Activated naive CD4-positive, alpha-beta T cell treated with anti-CD3 and anti-CD28 coated beads, Interleukin-2, amount 10 ng/mL, durations not matched to agents 7 days and 5 days (primary cell): ENCODE results near the gene DENND4A.
"Not testable (repeated sequence)": the region's sequence is repeated elsewhere in the genome, so short reads cannot be mapped to it uniquely, and the experiment has no call there.

Experiments used
- CTCF ChIA-PET: fragments of 350-600 bp; sonication (Branson Sonifier 250); formaldehyde crosslinking; loops from one replicate; lab custom pipeline; 2021; ENCODE audit warnings: antibody characterized with exemption; lab: Charles Lee
- DNase-seq: peaks from one replicate; pipeline ENCODE4 v3.0.0-alpha.2; 2020
- H3K27ac Mint-ChIP-seq: one replicate; pipeline ENCODE4 v1.8.0; 2021; ENCODE audit warnings: mild to moderate bottlenecking, moderate library complexity, mixed read lengths
- H3K27me3 Mint-ChIP-seq: one replicate; pipeline ENCODE4 v1.8.0; 2021; ENCODE audit warnings: mild to moderate bottlenecking, mixed read lengths
- H3K36me3 Mint-ChIP-seq: one replicate; pipeline ENCODE4 v1.8.0; 2021; ENCODE audit warnings: mixed read lengths
- H3K4me1 Mint-ChIP-seq: one replicate; pipeline ENCODE4 v1.8.0; 2021; ENCODE audit warnings: mixed read lengths
- H3K4me3 Mint-ChIP-seq: one replicate; pipeline ENCODE4 v1.8.0; 2021; ENCODE audit warnings: mild to moderate bottlenecking, moderate library complexity, mixed read lengths
- H3K9me3 Mint-ChIP-seq: one replicate; pipeline ENCODE4 v1.8.0; 2021; ENCODE audit warnings: mixed read lengths

The DENND4A gene

DNA sequence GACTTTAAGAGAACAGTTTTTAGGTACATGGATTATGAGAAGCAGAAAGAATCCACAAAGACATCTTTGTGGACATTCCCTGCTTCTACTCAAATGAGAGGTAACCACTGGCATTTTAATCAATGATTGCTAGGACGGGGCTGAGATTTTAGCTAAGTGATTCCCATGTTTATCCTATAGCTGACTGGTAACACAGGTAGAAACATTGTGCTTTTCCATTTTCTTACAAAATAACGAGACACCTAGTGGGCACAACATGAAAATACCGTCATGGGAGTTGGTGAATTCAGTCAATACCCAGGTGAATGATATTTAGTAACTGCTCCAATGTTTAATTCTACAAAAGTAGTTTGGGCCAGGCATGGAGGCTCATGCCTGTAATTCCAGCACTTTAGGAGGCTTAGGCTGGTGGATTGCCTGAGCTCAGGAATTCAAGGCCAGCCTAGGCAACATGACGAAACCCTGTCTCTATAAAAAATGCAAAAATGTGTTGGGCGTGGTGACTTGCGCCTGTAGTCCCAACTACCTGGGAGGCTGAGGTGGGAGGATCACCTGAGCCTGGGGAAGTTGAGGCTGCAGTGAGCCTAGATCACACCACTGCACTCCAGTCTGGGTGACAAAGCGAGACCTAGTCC lies 37.2 kb upstream of the DENND4A start:
- DNase-seq: peak; percentile 32
- H3K4me3 Mint-ChIP-seq: peak overlapping the region; percentile 48

DNA sequence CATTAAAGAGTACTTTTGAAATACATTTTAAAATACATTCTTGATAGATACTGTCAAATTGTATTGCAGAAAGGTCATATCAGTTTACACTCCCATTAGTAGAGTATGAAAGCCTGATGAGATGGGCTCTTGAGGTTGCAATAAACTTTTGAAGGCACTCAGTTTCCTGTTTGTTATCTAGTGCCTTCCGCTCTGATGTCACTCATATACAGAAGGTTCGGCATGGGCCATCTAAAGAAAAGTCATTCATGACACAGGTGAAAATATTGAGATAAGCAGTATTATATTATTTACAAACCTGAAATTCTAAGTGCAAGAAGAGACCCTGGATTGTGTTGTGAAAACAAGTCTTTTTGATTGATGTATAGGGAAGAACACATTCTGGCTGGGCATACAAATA lies 36.5 kb upstream of the DENND4A start:
- H3K9me3 Mint-ChIP-seq: no peaks in the 10 kb centered on the region
- peak; percentile 48 for DNase-seq
- H3K4me1 Mint-ChIP-seq: peaks cover 60% of the 10 kb centered on the region
- CTCF ChIA-PET: interaction anchor here (0.5 to 1.9 kb wide), 15 partner anchors 8 to 218 kb away, joined by 3 to 9 read pairs (median 4); partner anchors contain the start of gene INTS14
- H3K36me3 Mint-ChIP-seq: peaks cover 7% of the 10 kb centered on the region
- H3K4me3 Mint-ChIP-seq: peak overlapping the region; percentile 48
- peak overlapping the region; percentile 95 for H3K27ac Mint-ChIP-seq
- H3K27me3 Mint-ChIP-seq: no peaks in the 10 kb centered on the region

More for the DNA sequence above, 37.2 kb upstream of the DENND4A start:
- CTCF ChIA-PET: interaction anchor here (0.7 to 1.9 kb wide), 16 partner anchors 9 to 219 kb away, joined by 3 to 9 read pairs (median 4); partner anchors contain the start of gene INTS14
- H3K9me3 Mint-ChIP-seq: no peaks in the 10 kb centered on the region
- H3K27me3 Mint-ChIP-seq: no peaks in the 10 kb centered on the region
- H3K27ac Mint-ChIP-seq: peak overlapping the region; percentile 95
- H3K36me3 Mint-ChIP-seq: peaks cover 7% of the 10 kb centered on the region
- peaks cover 63% of the 10 kb centered on the region for H3K4me1 Mint-ChIP-seq

DNA sequence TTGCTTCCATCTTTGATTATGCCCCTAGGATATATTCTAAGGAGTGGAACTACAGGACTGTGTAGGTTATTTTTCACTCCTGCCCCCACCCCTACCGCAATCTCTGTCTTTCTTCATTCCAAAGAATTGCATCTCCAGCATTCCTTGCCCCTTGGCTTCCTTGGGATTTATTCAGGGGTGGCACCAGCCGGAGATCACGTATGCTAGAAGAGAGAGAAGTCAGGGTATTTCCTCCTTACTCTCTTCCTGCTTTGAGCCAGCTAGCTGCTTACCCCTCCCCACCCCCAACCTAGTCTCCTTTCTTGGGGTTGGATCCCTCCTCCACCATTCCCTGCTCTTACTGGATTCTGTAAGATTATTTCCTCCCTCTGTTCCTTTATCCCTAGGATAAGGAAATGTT lies 35.0 kb upstream of the DENND4A start:
- no peaks in the 10 kb centered on the region for H3K9me3 Mint-ChIP-seq
- peaks cover 55% of the 10 kb centered on the region for H3K4me1 Mint-ChIP-seq
- no peaks in the 10 kb centered on the region for H3K27me3 Mint-ChIP-seq
- peak; percentile 33 for DNase-seq
- no peak overlapping the region for H3K4me3 Mint-ChIP-seq
- H3K36me3 Mint-ChIP-seq: peaks cover 6% of the 10 kb centered on the region
- peak overlapping the region; percentile 95 for H3K27ac Mint-ChIP-seq
- CTCF ChIA-PET: interaction anchor here (0.9 kb wide), 1 partner anchor 37 kb away, joined by 3 read pairs; no protein-coding TSS in a partner anchor

DNA sequence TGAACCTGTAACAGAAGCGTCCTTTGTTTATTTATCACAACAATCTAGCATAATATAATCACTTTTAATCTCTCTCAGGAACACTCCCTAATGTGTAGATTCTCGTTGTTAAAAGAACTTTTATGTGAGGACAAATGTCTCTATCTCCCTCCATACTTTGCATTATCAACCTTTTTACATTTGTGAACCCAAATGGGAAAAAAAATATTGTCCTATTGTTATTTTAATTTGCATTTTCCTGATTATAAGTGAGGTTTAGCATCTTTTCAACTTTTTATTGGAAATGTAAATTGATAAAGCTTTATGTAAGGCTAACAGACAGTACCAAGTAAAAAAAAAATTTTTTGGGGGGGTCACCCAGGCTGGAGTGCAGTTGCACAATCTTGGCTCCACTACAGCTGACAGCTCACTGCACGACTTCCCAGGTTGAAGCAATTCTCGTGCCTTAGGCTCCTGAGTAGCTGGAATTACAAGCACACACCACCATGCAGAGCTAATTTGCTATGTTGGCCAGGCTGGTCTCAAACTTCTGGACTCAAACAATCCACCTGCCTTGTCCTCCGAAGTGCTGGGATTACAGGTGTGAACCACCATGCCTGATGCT lies 33.0 kb upstream of the DENND4A start:
- Mint-ChIP-seq H3K27me3 (no peaks in the 10 kb centered on the region), H3K4me1 (peaks cover 55% of the 10 kb centered on the region), H3K9me3 (no peaks in the 10 kb centered on the region), H3K4me3 (no peak overlapping the region), H3K27ac (no peak overlapping the region), H3K36me3 (peaks cover 6% of the 10 kb centered on the region)
- CTCF ChIA-PET: interaction anchor here (0.9 to 1.1 kb wide), 3 partner anchors 12 to 78 kb away, joined by 4 read pairs; no protein-coding TSS in a partner anchor
- DNase-seq: no peak

DNA sequence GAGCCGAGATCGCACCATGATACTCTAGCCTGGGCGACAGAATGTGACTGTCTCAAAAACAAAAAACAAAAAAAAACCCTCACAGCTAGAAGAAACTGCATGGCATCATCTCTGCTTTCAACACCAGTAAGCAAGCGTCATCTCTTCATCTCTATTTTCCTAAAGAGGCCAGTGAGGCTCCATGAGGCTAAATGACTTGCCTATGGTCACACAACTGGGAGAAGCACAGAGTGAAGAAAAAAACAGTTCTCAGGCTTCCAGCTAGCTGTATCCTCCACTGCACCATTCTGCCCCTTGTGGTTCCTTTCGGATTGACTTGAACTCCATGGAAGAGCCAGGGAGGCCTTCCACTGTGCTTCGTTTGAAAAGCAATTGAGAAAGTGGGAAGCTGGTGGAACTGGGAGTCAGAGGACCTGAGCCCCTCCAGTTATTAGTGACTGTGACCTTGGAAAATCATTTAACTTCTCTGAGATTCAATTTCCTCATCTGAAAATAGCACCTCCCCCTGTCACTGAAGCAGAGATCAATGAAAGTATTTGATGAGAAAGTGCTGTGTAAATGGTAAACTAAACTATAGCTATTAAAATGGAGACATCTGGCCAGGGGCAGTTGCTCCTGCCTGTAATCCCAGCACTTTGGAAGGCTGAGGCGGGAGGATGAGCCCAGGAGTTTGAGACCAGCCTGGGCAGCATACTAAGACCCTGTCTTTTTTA lies 32.1 kb upstream of the DENND4A start:
- CTCF ChIA-PET: interaction anchor here (0.7 to 2.7 kb wide), 9 partner anchors 9 to 81 kb away, joined by 3 to 10 read pairs (median 3); partner anchors contain the start of gene DENND4A
- DNase-seq: peak; percentile 42
- Mint-ChIP-seq H3K27me3 (no peaks in the 10 kb centered on the region), H3K36me3 (peaks cover 6% of the 10 kb centered on the region), H3K4me3 (no peak overlapping the region), H3K4me1 (peaks cover 57% of the 10 kb centered on the region), H3K9me3 (no peaks in the 10 kb centered on the region), H3K27ac (no peak overlapping the region)

DNA sequence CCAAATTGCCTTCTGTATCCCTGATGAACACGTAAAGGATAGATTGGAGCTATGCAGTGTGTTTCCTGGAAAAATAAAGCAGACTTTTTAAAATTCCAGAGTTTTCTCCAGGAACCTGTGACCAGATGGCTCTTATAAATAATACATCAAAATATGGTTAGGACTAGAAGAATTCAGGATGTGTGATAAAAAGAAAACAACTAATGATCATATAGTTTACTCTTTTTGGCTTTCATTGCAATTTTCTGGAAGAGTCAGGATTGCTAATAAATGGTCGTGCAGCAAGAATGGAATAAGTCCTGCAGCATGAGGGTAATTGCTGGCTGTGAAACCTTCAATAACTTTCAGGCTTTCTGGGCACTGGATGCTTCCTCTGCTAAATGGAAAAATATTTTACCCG lies 30.2 kb upstream of the DENND4A start:
- no peaks in the 10 kb centered on the region for H3K27me3 Mint-ChIP-seq
- H3K27ac Mint-ChIP-seq: no peak overlapping the region
- DNase-seq: no peak
- H3K4me1 Mint-ChIP-seq: peaks cover 55% of the 10 kb centered on the region
- peaks cover 4% of the 10 kb centered on the region for H3K36me3 Mint-ChIP-seq
- H3K4me3 Mint-ChIP-seq: no peak overlapping the region
- CTCF ChIA-PET: interaction anchor here (1.6 to 2.7 kb wide), 3 partner anchors 14 to 30 kb away, joined by 7 to 10 read pairs (median 10); partner anchors contain the start of gene DENND4A
- H3K9me3 Mint-ChIP-seq: no peaks in the 10 kb centered on the region

DNA sequence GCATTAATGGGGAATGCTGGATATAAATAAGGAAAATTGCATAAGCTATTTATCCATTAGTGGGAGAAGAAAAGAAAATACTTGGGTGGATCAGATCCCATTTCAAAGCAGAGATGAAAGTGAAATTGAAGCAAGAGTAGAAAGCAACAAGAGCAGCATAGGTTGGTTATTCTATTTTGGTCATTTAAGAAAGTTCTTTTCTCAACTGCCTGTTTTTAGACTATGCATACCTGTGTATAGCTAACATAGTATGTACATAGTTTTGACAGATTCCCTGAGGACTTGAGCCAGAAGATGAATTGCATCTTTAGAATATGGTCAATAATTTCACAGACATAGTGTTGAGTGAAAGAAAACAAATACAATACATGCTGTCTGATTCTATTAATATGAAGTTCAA lies 29.0 kb upstream of the DENND4A start:
- CTCF ChIA-PET: interaction anchor here (1.3 to 2.5 kb wide), 5 partner anchors 8 to 28 kb away, joined by 3 to 10 read pairs (median 9); partner anchors contain the start of gene DENND4A
- H3K27me3 Mint-ChIP-seq: peaks cover 3% of the 10 kb centered on the region
- H3K4me3 Mint-ChIP-seq: no peak overlapping the region
- peaks cover 7% of the 10 kb centered on the region for H3K36me3 Mint-ChIP-seq
- no peak for DNase-seq
- H3K9me3 Mint-ChIP-seq: no peaks in the 10 kb centered on the region
- peak overlapping the region; percentile 35 for H3K27ac Mint-ChIP-seq
- H3K4me1 Mint-ChIP-seq: peaks cover 57% of the 10 kb centered on the region

DNA sequence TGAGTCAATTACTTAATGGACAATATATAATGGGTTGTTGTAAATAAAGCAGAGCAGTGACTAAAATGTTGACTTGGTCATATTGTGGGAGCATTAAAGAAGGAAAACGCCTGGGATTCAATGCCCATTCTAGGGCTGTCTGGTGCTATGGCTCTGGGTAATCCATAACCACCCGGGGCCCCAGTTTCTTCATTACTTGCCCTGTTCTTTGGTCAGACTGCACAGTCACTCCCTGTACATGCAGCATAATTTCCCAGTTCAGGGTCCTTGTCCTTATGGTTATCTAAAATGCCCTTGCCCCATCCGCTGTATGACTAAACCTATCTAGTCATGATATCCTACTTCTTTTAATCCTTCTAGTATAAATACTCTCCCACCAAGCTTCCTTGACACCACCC lies 27.5 kb upstream of the DENND4A start:
- no peak overlapping the region for H3K4me3 Mint-ChIP-seq
- peaks cover 3% of the 10 kb centered on the region for H3K27me3 Mint-ChIP-seq
- CTCF ChIA-PET: interaction anchor here (2.0 kb wide), 1 partner anchor 27 kb away, joined by 9 read pairs; the partner anchor contains the start of gene DENND4A
- peaks cover 8% of the 10 kb centered on the region for H3K36me3 Mint-ChIP-seq
- peak overlapping the region; percentile 92 for H3K27ac Mint-ChIP-seq
- DNase-seq: no peak
- H3K9me3 Mint-ChIP-seq: no peaks in the 10 kb centered on the region
- peaks cover 58% of the 10 kb centered on the region for H3K4me1 Mint-ChIP-seq

DNA sequence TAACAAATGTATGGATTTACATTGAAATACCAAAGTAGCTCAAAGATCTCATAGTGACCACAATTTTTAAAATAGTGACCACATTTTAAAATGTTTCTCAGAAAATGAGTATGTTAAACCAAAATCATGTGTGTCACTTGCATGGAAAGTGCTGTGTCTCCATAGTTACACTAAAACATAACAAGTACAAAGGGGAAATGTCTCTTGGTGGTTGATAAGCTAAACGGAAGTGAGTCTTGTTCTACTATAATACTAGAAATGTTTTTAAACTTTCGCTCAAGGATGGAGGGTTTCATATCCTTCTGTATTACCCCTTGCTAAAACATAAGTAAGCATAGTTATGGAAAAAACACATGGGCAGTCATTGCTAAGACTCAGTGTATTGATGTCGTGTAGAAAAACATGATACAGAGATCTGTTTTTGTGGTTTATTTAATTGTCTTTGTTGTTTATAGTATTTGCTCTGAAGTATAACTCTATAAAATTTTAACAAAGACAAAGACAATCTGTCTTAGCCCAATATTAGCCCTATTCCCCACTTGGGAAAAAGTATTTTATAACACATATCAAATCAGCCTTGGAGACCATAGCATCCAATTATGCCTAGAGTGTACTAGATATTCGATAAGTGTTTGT lies 27.0 kb upstream of the DENND4A start:
- H3K4me1 Mint-ChIP-seq: peaks cover 55% of the 10 kb centered on the region
- peaks cover 8% of the 10 kb centered on the region for H3K36me3 Mint-ChIP-seq
- CTCF ChIA-PET: interaction anchor here (0.6 to 2.0 kb wide), 6 partner anchors 10 to 37 kb away, joined by 3 to 9 read pairs (median 6); partner anchors contain the start of gene DENND4A
- peaks cover 3% of the 10 kb centered on the region for H3K27me3 Mint-ChIP-seq
- peak overlapping the region; percentile 42 for H3K4me3 Mint-ChIP-seq
- H3K9me3 Mint-ChIP-seq: no peaks in the 10 kb centered on the region
- H3K27ac Mint-ChIP-seq: peak overlapping the region; percentile 92
- no peak for DNase-seq

DNA sequence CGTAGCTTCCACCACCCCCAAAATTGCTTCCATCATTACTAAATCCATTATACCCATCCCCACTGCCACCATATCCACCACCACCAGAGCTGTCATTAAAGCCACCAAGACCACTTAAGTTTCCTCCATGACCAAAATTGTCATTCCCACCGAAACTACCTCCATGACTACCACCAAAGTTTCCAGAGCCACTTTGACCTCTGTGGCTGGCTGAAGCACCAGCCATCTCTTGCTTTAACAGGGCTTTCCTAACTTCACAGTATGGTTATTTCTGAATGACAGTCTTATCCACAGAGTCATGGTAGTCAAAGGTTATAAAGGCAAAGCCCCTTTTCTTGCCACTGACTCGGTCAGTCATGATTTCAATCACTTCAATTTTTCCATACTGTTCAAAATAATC lies 24.3 kb upstream of the DENND4A start:
- peaks cover 43% of the 10 kb centered on the region for H3K4me1 Mint-ChIP-seq

DNA sequence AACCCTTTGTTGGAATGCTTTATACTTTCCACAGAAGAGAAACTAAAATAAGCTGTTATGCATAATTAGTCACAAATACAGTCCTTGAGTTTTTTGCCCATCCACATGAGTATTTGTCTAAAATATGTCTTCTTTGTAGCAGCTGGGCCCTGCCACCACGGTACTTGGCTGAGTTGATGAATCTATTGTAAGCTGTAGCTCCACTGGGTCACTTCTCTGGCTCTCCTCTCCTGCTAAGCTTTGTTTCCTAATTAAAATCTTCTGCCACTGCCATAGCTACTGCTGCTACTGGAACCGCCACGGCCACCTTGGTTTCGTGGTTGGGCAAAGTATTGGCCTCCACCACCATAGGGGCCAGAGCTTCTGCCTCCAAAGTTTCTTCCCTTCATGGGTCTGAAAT lies 23.9 kb upstream of the DENND4A start:
- not testable (repeated sequence) for DNase-seq, H3K27me3 Mint-ChIP-seq, H3K4me3 Mint-ChIP-seq, H3K9me3 Mint-ChIP-seq
- H3K36me3 Mint-ChIP-seq: peaks cover 12% of the 10 kb centered on the region
- peaks cover 38% of the 10 kb centered on the region for H3K4me1 Mint-ChIP-seq
- H3K27ac Mint-ChIP-seq: peak overlapping the region; percentile 2
- CTCF ChIA-PET: interaction anchor here (0.7 to 1.2 kb wide), 2 partner anchors 22 to 54 kb away, joined by 3 to 5 read pairs; partner anchors contain the start of gene RAB11A

More for the DNA sequence above, 24.3 kb upstream of the DENND4A start:
- CTCF ChIA-PET: interaction anchor here (0.7 to 1.2 kb wide), 2 partner anchors 22 to 53 kb away, joined by 3 to 5 read pairs; partner anchors contain the start of gene RAB11A
- peak overlapping the region; percentile 2 for H3K27ac Mint-ChIP-seq
- H3K27me3 Mint-ChIP-seq: peaks cover 3% of the 10 kb centered on the region
- no peak overlapping the region for H3K4me3 Mint-ChIP-seq
- H3K36me3 Mint-ChIP-seq: peaks cover 12% of the 10 kb centered on the region
- no peak for DNase-seq
- H3K9me3 Mint-ChIP-seq: peaks cover 5% of the 10 kb centered on the region

DNA sequence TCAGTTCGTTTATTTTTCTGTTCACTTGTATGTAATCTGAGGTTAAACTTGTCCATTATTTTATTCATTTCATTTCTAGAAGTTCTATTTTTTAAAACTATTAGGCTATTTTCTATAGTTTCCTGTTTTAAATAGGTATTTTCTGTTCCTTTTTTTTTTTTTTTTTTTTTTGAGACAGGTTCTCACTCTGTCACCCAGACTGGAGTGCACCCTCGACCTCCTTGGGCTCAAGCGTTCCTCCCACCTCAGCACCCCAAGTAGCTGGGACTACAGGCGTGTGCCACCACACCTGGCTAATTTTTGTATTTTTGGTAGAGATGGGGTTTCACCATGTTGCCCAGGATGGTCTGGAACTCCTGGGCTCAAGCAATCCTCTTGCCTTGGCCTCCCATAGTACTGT lies 22.2 kb upstream of the DENND4A start:
- H3K4me1 Mint-ChIP-seq: peaks cover 25% of the 10 kb centered on the region

DNA sequence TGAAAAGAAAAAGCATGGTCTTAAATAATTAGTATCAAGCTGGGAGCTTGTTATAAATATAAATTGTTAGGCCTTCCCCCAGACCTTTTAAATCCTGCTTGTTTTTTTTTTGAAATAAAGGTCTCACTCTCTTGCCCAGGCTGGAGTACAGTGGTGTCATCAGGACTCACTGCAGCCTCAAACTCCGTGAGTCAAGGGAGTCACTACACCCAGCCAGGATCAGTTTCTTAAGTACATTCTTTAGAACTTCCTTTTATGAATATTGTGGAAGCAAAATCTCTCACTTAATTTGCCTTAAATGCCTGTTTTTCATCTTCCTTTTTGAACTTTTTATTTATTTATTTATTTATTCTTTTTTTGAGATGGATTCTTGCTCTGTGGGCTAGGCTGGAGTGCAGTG lies 20.8 kb upstream of the DENND4A start:
- Mint-ChIP-seq H3K27me3 (peaks cover 3% of the 10 kb centered on the region), H3K4me1 (peaks cover 12% of the 10 kb centered on the region), H3K9me3 (peaks cover 5% of the 10 kb centered on the region), H3K36me3 (peaks cover 7% of the 10 kb centered on the region), H3K4me3 (no peak overlapping the region), H3K27ac (no peak overlapping the region)
- no peak for DNase-seq
- CTCF ChIA-PET: interaction anchor here (0.6 kb wide), 1 partner anchor 14 kb away, joined by 3 read pairs; no protein-coding TSS in a partner anchor

More for the DNA sequence above, 22.2 kb upstream of the DENND4A start:
- peaks cover 12% of the 10 kb centered on the region for H3K36me3 Mint-ChIP-seq
- CTCF ChIA-PET, H3K9me3 Mint-ChIP-seq, H3K27ac Mint-ChIP-seq, DNase-seq, H3K4me3 Mint-ChIP-seq, H3K27me3 Mint-ChIP-seq: not testable (repeated sequence)
